Mesothelial cell of epicardium (in vitro differentiated cells): ENCODE data around the gene PDIA5. TPM values are rescaled to one million over a fixed set of nuclear protein-coding genes. Genes with fewer than 3 reads are reported as not detected.

Experiments used
- DNase-seq, 2 experiments: peaks; one replicate each; pipeline ENCODE4 v3.0.0; 2021; ENCODE audit warnings: low spot score in 2 of 2; ENCODE audit not compliant: unreplicated experiment in 2 of 2
- H3K27ac Mint-ChIP-seq: 2 replicates; pipeline ENCODE4 v1.8.0; 2021; ENCODE audit warnings: mixed read lengths
- H3K27me3 Mint-ChIP-seq: 2 replicates; pipeline ENCODE4 v1.8.0; 2021; ENCODE audit warnings: low read depth, mixed read lengths
- H3K36me3 Mint-ChIP-seq: 2 replicates; pipeline ENCODE4 v1.8.0; 2021; ENCODE audit warnings: mixed read lengths
- H3K4me1 Mint-ChIP-seq: 2 replicates; pipeline ENCODE4 v1.8.0; 2021; ENCODE audit warnings: mixed read lengths
- H3K4me3 Mint-ChIP-seq: 2 replicates; pipeline ENCODE4 v1.8.0; 2021; ENCODE audit warnings: mild to moderate bottlenecking, moderate library complexity, mixed read lengths
- H3K9me3 Mint-ChIP-seq: 2 replicates; pipeline ENCODE4 v1.8.0; 2021; ENCODE audit warnings: mixed read lengths
- total RNA-seq: library from RNA; stranded (reverse); gene quantifications from 3 replicates; pipeline ENCODE4 v1.2.1, GENCODE V29; 2021
- TF ChIP-seq, protein P1 (sequence below): fragments of 200-600 bp; sonication (generic); IDR thresholded peaks from one replicate; pipeline ENCODE4 v1.5.0; 2021; ENCODE audit warnings: antibody characterized with exemption; ENCODE audit not compliant: unreplicated experiment

Gene PDIA5
- total RNA-seq, 1 donor from 2014 or later = 19.1 TPM

DNA sequence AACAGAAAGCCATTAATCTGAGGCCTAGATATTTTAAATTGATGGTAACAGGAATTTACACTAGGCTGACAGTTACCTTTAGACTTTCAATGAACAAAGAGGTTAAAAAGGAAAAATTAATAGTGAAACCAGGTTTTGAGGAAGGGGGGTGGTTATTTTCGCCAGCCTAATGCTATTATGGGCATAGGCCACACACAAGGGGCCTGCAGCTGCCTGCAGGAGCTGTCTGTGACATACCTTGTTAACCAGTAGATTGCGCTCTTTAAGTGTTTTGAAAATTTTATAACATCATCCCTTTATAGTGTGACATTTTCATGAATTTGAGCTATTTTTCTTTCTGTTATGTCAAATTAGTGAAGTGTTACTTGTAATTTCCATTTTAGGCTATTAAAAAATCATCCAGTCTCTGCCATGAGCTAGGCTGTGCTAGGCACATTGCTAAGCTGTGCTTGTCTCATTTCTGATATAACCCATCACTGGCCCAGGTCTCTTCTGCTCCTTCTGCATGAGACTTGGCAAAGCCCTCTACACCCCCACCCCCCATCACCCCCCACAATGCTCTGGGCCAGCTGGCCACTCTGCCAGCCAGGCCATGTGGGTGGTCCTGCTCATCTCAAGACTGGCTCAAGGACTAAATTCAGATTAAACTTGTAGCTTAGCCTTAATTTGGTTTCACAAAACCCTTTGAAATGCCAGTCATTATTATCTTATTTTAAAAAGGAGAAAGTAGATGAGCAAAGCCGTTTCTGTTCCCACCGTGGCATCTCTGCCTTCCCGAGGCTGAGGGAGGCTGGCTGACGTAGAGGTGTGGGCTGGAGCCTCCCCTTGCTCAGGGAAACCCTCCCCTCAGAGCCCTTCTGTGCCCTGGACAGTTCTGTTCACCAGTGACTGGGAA is 86.5 kb downstream of the PDIA5 start:
- peaks cover 18% of the 10 kb centered on the region for H3K36me3 Mint-ChIP-seq
- TF ChIP-seq, protein P1, sequence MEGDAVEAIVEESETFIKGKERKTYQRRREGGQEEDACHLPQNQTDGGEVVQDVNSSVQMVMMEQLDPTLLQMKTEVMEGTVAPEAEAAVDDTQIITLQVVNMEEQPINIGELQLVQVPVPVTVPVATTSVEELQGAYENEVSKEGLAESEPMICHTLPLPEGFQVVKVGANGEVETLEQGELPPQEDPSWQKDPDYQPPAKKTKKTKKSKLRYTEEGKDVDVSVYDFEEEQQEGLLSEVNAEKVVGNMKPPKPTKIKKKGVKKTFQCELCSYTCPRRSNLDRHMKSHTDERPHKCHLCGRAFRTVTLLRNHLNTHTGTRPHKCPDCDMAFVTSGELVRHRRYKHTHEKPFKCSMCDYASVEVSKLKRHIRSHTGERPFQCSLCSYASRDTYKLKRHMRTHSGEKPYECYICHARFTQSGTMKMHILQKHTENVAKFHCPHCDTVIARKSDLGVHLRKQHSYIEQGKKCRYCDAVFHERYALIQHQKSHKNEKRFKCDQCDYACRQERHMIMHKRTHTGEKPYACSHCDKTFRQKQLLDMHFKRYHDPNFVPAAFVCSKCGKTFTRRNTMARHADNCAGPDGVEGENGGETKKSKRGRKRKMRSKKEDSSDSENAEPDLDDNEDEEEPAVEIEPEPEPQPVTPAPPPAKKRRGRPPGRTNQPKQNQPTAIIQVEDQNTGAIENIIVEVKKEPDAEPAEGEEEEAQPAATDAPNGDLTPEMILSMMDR = no peak
- no peak overlapping the region for H3K4me3 Mint-ChIP-seq
- DNase-seq = no peak
- no peaks in the 10 kb centered on the region for H3K27me3 Mint-ChIP-seq
- H3K4me1 Mint-ChIP-seq = no peaks in the 10 kb centered on the region
- no peak overlapping the region for H3K27ac Mint-ChIP-seq
- H3K9me3 Mint-ChIP-seq = no peaks in the 10 kb centered on the region

DNA sequence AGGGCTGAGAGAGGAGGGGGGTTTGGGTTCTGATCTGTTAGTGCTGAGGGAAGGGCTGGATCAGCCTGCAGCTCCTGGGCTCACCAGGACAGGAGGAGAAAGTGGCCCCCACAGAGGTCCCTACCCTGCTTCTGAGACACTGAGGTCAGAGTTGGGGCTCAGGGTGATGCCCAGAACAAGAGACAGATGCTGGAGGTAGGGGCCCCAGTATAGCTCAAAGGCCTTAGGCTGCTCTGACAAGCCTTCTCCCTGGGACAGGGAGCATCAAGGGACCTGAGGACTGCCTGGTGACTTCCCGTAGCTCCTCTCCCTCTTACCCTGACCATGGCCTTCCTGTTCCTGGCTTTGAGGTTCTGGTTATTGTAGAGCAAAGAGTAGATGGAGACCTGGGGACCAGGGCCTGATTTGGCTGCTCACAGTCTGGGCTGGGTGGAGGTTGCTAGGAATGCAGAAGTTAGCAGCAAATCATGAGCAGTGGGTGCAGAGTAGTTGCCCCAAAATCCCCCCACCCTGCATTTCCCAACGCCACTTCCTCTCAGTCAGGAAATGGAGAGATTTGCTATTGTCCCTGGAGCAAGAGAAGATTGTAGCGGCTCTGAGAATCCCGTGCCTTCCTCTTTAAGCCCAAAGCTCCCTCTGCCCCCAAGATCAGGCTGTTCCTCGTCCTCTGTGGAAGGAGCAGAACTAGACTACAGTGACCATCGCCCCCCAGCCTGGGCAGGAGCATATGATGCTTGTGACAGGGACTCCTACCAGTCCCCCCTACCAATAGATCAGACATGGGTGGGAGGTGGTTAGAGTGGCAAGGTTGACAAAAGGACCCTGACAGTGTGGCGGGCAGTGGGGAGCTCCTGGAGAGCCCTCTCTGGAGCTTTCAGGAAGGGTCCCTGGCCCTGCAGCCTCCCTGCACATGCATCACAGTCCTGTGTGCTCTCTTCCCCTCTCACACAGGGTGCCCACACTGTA is 87.5 kb downstream of the PDIA5 start:
- H3K4me1 Mint-ChIP-seq = no peaks in the 10 kb centered on the region
- DNase-seq = no peak
- TF ChIP-seq, protein P1 = no peak
- H3K9me3 Mint-ChIP-seq = no peaks in the 10 kb centered on the region
- H3K27me3 Mint-ChIP-seq = no peaks in the 10 kb centered on the region
- H3K4me3 Mint-ChIP-seq = no peak overlapping the region
- H3K36me3 Mint-ChIP-seq = peaks cover 10% of the 10 kb centered on the region
- H3K27ac Mint-ChIP-seq = no peak overlapping the region

DNA sequence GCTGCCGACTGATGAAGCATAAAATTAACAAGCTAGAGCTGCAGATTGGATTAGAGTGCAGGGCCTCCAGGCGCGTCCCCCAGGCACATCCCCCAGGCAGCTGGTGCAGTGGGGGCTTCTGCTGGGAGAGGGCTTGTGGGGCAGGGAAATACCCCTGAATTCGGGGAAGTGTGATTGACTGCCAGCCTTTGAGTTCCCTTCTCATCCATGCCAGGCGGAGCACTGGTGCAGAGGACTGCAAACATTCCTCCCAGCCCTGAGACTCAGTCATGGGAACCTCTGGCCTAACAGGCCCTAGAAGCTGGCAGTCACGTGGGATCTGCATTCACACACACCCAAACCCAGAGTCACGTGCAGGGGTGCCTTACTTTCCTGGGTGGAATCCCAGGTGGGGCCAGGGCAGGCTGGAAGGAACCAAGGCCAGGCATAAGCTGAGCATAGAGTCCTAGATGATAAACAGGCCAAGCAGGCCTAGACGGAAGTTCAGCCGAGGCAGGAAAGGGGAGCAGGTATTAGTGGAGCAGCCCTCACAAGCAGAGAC is 88.7 kb downstream of the PDIA5 start:
- no peak overlapping the region for H3K27ac Mint-ChIP-seq

DNA sequence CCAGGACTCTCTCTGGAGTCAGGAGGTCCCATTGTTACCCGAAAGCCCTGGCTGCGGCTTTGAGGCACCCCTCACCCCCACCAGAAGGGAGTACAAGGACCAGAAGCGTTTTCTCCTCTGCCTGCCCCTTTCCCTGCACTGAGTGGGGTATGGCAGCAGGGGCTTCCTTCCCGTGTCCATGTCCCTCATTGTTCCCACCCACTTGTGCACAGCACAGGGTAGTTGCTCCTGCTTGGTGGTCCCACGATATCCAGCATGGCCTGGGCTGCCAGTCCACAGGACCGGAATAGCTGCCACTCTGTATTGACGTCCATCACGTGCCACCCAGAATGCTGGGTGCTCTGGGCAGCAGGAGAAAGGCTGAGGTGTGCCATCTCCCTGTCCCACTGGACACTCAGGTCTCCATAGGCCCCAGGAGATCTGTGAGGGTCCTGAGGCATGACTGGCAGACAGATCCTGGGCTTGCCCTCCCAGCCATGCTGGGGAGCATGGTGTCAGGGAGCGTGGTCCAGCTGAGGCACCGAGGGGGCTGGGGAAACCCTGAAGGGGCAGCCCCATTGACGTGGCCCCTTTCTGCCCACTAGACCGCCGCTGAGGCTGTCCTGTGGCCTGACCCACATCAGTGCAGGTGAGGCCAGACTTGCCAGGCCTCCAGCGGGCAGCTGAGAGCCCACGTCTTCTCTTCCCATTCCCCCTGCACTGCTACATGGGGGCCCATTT is 89.6 kb downstream of the PDIA5 start:
- TF ChIP-seq, protein P1 = no peak
- no peaks in the 10 kb centered on the region for H3K9me3 Mint-ChIP-seq
- DNase-seq = no peak
- no peak overlapping the region for H3K4me3 Mint-ChIP-seq
- peaks cover 7% of the 10 kb centered on the region for H3K36me3 Mint-ChIP-seq
- no peaks in the 10 kb centered on the region for H3K4me1 Mint-ChIP-seq
- H3K27ac Mint-ChIP-seq = no peak overlapping the region
- H3K27me3 Mint-ChIP-seq = no peaks in the 10 kb centered on the region

More for the DNA sequence above, 88.7 kb downstream of the PDIA5 start:
- TF ChIP-seq, protein P1 = no peak
- Mint-ChIP-seq H3K9me3 (no peaks in the 10 kb centered on the region), H3K27me3 (no peaks in the 10 kb centered on the region), H3K4me3 (no peak overlapping the region), H3K4me1 (no peaks in the 10 kb centered on the region), H3K36me3 (peaks cover 15% of the 10 kb centered on the region)
- DNase-seq = no peak

DNA sequence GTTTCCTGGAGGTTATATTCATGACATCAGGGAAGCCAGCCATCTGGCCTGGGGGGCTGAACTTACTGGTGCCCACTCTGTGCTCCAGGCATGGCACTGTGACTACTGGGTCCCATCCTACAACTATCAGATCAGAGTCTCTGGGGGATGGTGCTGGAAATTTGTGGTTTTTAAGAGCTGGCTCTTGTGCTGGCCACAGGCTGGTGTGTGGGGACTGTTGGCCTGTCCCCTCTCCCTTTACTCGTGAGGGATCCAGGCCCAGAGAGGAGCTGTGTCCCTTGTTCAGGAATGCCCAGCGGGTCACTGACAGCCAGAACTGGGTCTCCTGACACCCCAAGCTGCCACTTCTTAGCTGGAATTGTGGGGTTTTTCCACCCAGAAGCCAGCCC is 90.4 kb downstream of the PDIA5 start:
- Mint-ChIP-seq H3K9me3 (no peaks in the 10 kb centered on the region), H3K4me1 (no peaks in the 10 kb centered on the region), H3K36me3 (peaks cover 7% of the 10 kb centered on the region), H3K27me3 (no peaks in the 10 kb centered on the region), H3K27ac (no peak overlapping the region), H3K4me3 (no peak overlapping the region)
- TF ChIP-seq, protein P1 = no peak
- no peak for DNase-seq
